Epidermal melanocyte (primary cell): ENCODE data around the gene SGPP2.
A peak's percentile ranks its signal among the peaks of the same experiment; 100 is the strongest.

ENCODE experiments used
- DNase-seq: peaks from one replicate; pipeline ENCODE4 v3.0.0; 2011; ENCODE audit warnings: low spot score; ENCODE audit not compliant: insufficient read length

The SGPP2 gene

GRCh38 chr2:222465746-222466145 lies 41.4 kb downstream of the SGPP2 start:
- no peak for DNase-seq

- DNase-seq = peak; percentile 22
Measured at GRCh38 chr2:222468346-222468745, 44.0 kb downstream of the SGPP2 start.

- DNase-seq = no peak
Measured at GRCh38 chr2:222470802-222471468, 46.6 kb downstream of the SGPP2 start.

GRCh38 chr2:222477962-222478608 lies 53.7 kb downstream of the SGPP2 start:
- no peak for DNase-seq

- DNase-seq = no peak
Measured at GRCh38 chr2:222479859-222480258, 55.5 kb downstream of the SGPP2 start.

GRCh38 chr2:222480497-222480896 lies 56.2 kb downstream of the SGPP2 start:
- no peak for DNase-seq

GRCh38 chr2:222481941-222482340 lies 57.6 kb downstream of the SGPP2 start:
- DNase-seq = no peak

- DNase-seq = no peak
Measured at GRCh38 chr2:222483513-222484039, 59.2 kb downstream of the SGPP2 start.

GRCh38 chr2:222485367-222486211 lies 61.2 kb downstream of the SGPP2 start:
- no peak for DNase-seq

- DNase-seq = no peak
Measured at GRCh38 chr2:222490131-222490530, 65.8 kb downstream of the SGPP2 start.

GRCh38 chr2:222492683-222493082 lies 68.3 kb downstream of the SGPP2 start:
- DNase-seq = no peak

GRCh38 chr2:222494104-222494739 lies 69.9 kb downstream of the SGPP2 start:
- DNase-seq = no peak

- DNase-seq = no peak
Measured at GRCh38 chr2:222495388-222495787, 71.0 kb downstream of the SGPP2 start.

- no peak for DNase-seq
Measured at GRCh38 chr2:222499226-222499625, 74.9 kb downstream of the SGPP2 start.

GRCh38 chr2:222504191-222504590 lies 79.8 kb downstream of the SGPP2 start:
- no peak for DNase-seq

GRCh38 chr2:222504719-222505118 lies 80.4 kb downstream of the SGPP2 start:
- DNase-seq = no peak

- DNase-seq = no peak
Measured at GRCh38 chr2:222506230-222506935, 82.0 kb downstream of the SGPP2 start.

GRCh38 chr2:222514901-222515300 lies 90.6 kb downstream of the SGPP2 start:
- no peak for DNase-seq

- no peak for DNase-seq
Measured at GRCh38 chr2:222518570-222519381, 94.4 kb downstream of the SGPP2 start.

GRCh38 chr2:222521099-222521498 lies 96.8 kb downstream of the SGPP2 start:
- no peak for DNase-seq
